Left ventricle myocardium inferior (tissue), 1 donor: Measurements from ENCODE around the gene CDH22. TPM values are rescaled to one million over a fixed set of nuclear protein-coding genes. Genes with fewer than 3 reads are reported as not detected.

Experiments used
- DNase-seq: peaks from one replicate; pipeline ENCODE4 v3.0.0-alpha.2; 2020
- H3K27ac ChIP-seq: fragments of 200-600 bp; replicated peaks from 2 replicates; pipeline ENCODE4 v1.8.0; 2021
- H3K27me3 ChIP-seq: fragments of 200-600 bp; 2 replicates; pipeline ENCODE4 v1.8.0; 2021; ENCODE audit warnings: low read depth
- H3K36me3 ChIP-seq: fragments of 200-600 bp; 2 replicates; pipeline ENCODE4 v1.8.0; 2021
- H3K4me1 ChIP-seq: fragments of 200-600 bp; 2 replicates; pipeline ENCODE4 v1.8.0; 2021
- H3K4me3 ChIP-seq: fragments of 200-600 bp; 2 replicates; pipeline ENCODE4 v1.8.0; 2021; ENCODE audit warnings: mild to moderate bottlenecking, moderate library complexity
- H3K9me3 ChIP-seq: fragments of 200-600 bp; replicated peaks from 2 replicates; pipeline ENCODE4 v1.8.0; 2021
- CTCF ChIP-seq: fragments of 200-600 bp; IDR thresholded peaks from 2 replicates; pipeline ENCODE4 v1.8.0; 2021; ENCODE audit warnings: antibody characterized with exemption, mild to moderate bottlenecking, borderline replicate concordance
- intact Hi-C: fragments of 100-400 bp; cut with micrococcal nuclease; formaldehyde crosslinking; loops from one replicate; pipeline ENCODE4 v1.11.0; 2022
- total RNA-seq: library from RNA; stranded (reverse); fragmentation: NEBNext Ultra II Directional; extraction: Animal tissue kit (Norgen Biotek cat#: 25700); gene quantifications from one replicate; pipeline ENCODE4 v1.2.1, GENCODE V29; 2021
- donor health status: DM: no; HTN: yes; CAD: no; lungs with severe emphysema.

Gene CDH22
- total RNA-seq, 1 donor from 2014 or later = 2.3 TPM

GRCh38 chr20:46178891-46179290, 129.4 kb downstream of the CDH22 start:
- Histone ChIP-seq H3K36me3 (no peaks in the 10 kb centered on the region), H3K4me1 (peaks cover 4% of the 10 kb centered on the region), H3K27ac (no peak overlapping the region), H3K9me3 (no peaks in the 10 kb centered on the region), H3K4me3 (no peak overlapping the region), H3K27me3 (peaks cover 76% of the 10 kb centered on the region)
- TF ChIP-seq CTCF = no peak
- DNase-seq = no peak
- intact Hi-C loops = loop anchor here (10.0 kb wide), 1 partner anchor 154 kb away; the partner anchor contains the start of gene SLC12A5

GRCh38 chr20:46177768-46178167, 130.5 kb downstream of the CDH22 start:
- no peak for DNase-seq
- H3K9me3 ChIP-seq = no peaks in the 10 kb centered on the region
- no peak overlapping the region for H3K4me3 ChIP-seq
- no peak for TF ChIP-seq CTCF
- H3K27me3 ChIP-seq = peaks cover 85% of the 10 kb centered on the region
- H3K27ac ChIP-seq = no peak overlapping the region
- intact Hi-C loops = loop anchor here (10.0 kb wide), 1 partner anchor 153 kb away; the partner anchor contains the start of gene SLC12A5
- no peaks in the 10 kb centered on the region for H3K36me3 ChIP-seq
- H3K4me1 ChIP-seq = peaks cover 4% of the 10 kb centered on the region

GRCh38 chr20:46176739-46177378, 131.4 kb downstream of the CDH22 start:
- Histone ChIP-seq H3K4me1 (peaks cover 8% of the 10 kb centered on the region), H3K4me3 (no peak overlapping the region), H3K27me3 (peaks cover 85% of the 10 kb centered on the region), H3K9me3 (no peaks in the 10 kb centered on the region), H3K36me3 (no peaks in the 10 kb centered on the region), H3K27ac (no peak overlapping the region)
- TF ChIP-seq CTCF = no peak
- no peak for DNase-seq
- intact Hi-C loops = loop anchor here (10.0 kb wide), 1 partner anchor 152 kb away; the partner anchor contains the start of gene SLC12A5

GRCh38 chr20:46175127-46175494, 133.2 kb downstream of the CDH22 start:
- no peak overlapping the region for H3K4me3 ChIP-seq
- no peak for DNase-seq
- H3K27me3 ChIP-seq = peaks cover 95% of the 10 kb centered on the region

GRCh38 chr20:46174469-46175126, 133.7 kb downstream of the CDH22 start:
- intact Hi-C loops = loop anchor here (10.0 kb wide), 1 partner anchor 150 kb away; the partner anchor contains the start of gene SLC12A5
- peaks cover 95% of the 10 kb centered on the region for H3K27me3 ChIP-seq
- H3K4me1 ChIP-seq = peaks cover 8% of the 10 kb centered on the region
- H3K36me3 ChIP-seq = no peaks in the 10 kb centered on the region
- peak; percentile 78 for TF ChIP-seq CTCF
- no peak overlapping the region for H3K27ac ChIP-seq
- no peaks in the 10 kb centered on the region for H3K9me3 ChIP-seq
- DNase-seq = peak; percentile 66
- H3K4me3 ChIP-seq = no peak overlapping the region

More at GRCh38 chr20:46175127-46175494, 133.2 kb downstream of the CDH22 start:
- intact Hi-C loops = loop anchor here (10.0 kb wide), 1 partner anchor 150 kb away; the partner anchor contains the start of gene SLC12A5
- no peak for TF ChIP-seq CTCF
- H3K36me3 ChIP-seq = no peaks in the 10 kb centered on the region
- no peaks in the 10 kb centered on the region for H3K9me3 ChIP-seq
- no peak overlapping the region for H3K27ac ChIP-seq
- peaks cover 8% of the 10 kb centered on the region for H3K4me1 ChIP-seq
